GM23248 (cell line): ENCODE results near the gene JOSD2. TPM values are rescaled to one million over a fixed set of nuclear protein-coding genes. Genes with fewer than 3 reads are reported as not detected.

ENCODE experiments used
- DNase-seq: peaks from one replicate; pipeline ENCODE4 v3.0.0-alpha.2; 2015
- H2AFZ ChIP-seq: fragments of 200-600 bp; sonication (generic); 2 replicates; pipeline ENCODE4 v1.6.1; 2016; ENCODE audit warnings: antibody characterized with exemption
- H3F3A ChIP-seq: fragments of 200-600 bp; sonication (generic); 2 replicates; pipeline ENCODE4 v1.6.1; 2016; ENCODE audit warnings: mild to moderate bottlenecking, antibody characterized with exemption, mixed run types; ENCODE audit not compliant: insufficient read depth
- H3K27ac ChIP-seq: fragments of 200-600 bp; sonication (generic); 2 replicates; pipeline ENCODE4 v1.5.1; 2016; ENCODE audit warnings: mild to moderate bottlenecking
- H3K27me3 ChIP-seq: fragments of 200-600 bp; sonication (generic); replicated peaks from 2 replicates; pipeline ENCODE4 v1.6.1; 2016; ENCODE audit warnings: mild to moderate bottlenecking; ENCODE audit not compliant: insufficient read depth
- H3K36me3 ChIP-seq: fragments of 200-600 bp; sonication (generic); 2 replicates; pipeline ENCODE4 v1.6.1; 2016; ENCODE audit warnings: low read depth, mild to moderate bottlenecking
- H3K4me1 ChIP-seq: fragments of 200-600 bp; sonication (generic); 2 replicates; pipeline ENCODE4 v1.6.1; 2016; ENCODE audit warnings: mild to moderate bottlenecking; ENCODE audit not compliant: insufficient read depth
- H3K4me2 ChIP-seq: fragments of 200-600 bp; sonication (generic); one replicate; pipeline ENCODE4 v1.6.1; 2016; ENCODE audit warnings: mild to moderate bottlenecking; ENCODE audit not compliant: unreplicated experiment
- H3K4me3 ChIP-seq: fragments of 200-600 bp; sonication (generic); 2 replicates; pipeline ENCODE4 v1.5.1; 2016; ENCODE audit warnings: mild to moderate bottlenecking
- H3K79me2 ChIP-seq: fragments of 200-600 bp; sonication (generic); 2 replicates; pipeline ENCODE4 v1.6.1; 2016; ENCODE audit warnings: mild to moderate bottlenecking; ENCODE audit not compliant: insufficient read depth
- H3K9ac ChIP-seq: fragments of 200-600 bp; sonication (generic); 2 replicates; pipeline ENCODE4 v1.6.1; 2016; ENCODE audit warnings: mild to moderate bottlenecking
- H3K9me2 ChIP-seq: fragments of 200-600 bp; sonication (generic); 2 replicates; pipeline ENCODE4 v1.6.1; 2016; ENCODE audit warnings: mixed run types, mild to moderate bottlenecking, moderate library complexity; ENCODE audit not compliant: insufficient read depth
- H3K9me3 ChIP-seq: fragments of 200-600 bp; sonication (generic); one replicate; pipeline ENCODE4 v1.6.1; 2017; ENCODE audit warnings: low read depth
- H4K20me1 ChIP-seq: fragments of 200-600 bp; sonication (generic); 2 replicates; pipeline ENCODE4 v1.6.0; 2016; ENCODE audit not compliant: insufficient read depth
- EZH2 ChIP-seq: fragments of 200-600 bp; sonication (generic); IDR thresholded peaks from 2 replicates; pipeline ENCODE4 v1.6.1; 2018; ENCODE audit warnings: antibody characterized with exemption, mild to moderate bottlenecking; ENCODE audit not compliant: insufficient read depth, poor library complexity, severe bottlenecking
- EZH2phosphoT487 ChIP-seq: fragments of 200-600 bp; sonication (generic); IDR thresholded peaks from 2 replicates; pipeline ENCODE4 v1.6.1; 2018; ENCODE audit warnings: antibody characterized with exemption, moderate library complexity, mild to moderate bottlenecking, low read depth; ENCODE audit not compliant: insufficient read depth
- WGBS, 2 experiments: methylation state at CpG; one replicate each; pipeline ENCODE4 v1.1.6; 2015 to 2017; ENCODE audit warnings: low lambda C conversion rate in 2 of 2, low coverage in 1 of 2; ENCODE audit errors: missing lambda C conversion rate in 2 of 2; 5-methylcytosine and 5-hydroxymethylcytosine counted together
- in situ Hi-C: fragments of 300-500 bp; cut with MboI; formaldehyde crosslinking; loops from 2 replicates; pipeline ENCODE4 v1.15.0; 2020
- polyA plus RNA-seq: library from polyadenylated mRNA; unstranded; fragments of >200 nt; fragmentation: Nextera tagmentation; extraction: Ambion mirVana; gene quantifications from 2 replicates; pipeline ENCODE4 v1.2.1, GENCODE V29; 2016
- total RNA-seq: library from RNA; depleted of rRNA; stranded (reverse); fragments of >200 nt; shearing (Covaris generic); gene quantifications from 2 replicates; pipeline ENCODE4 v1.2.3, GENCODE V29; 2014

Gene JOSD2
- total and polyA plus RNA-seq, 2 experiments from 2014 or later = 55.2 to 98.5 TPM

GRCh38 chr19:50516964-50517703 lies 6.1 kb upstream of the JOSD2 start:
- H3K4me1 ChIP-seq = no peaks in the 10 kb centered on the region
- H3K4me2 ChIP-seq = no peak overlapping the region
- no peak overlapping the region for H2AFZ ChIP-seq
- 72 to 90% methylated on average over 15 to 51 of the region's 53 CpGs for WGBS, 2 experiments
- H3K9me3 ChIP-seq = no peaks in the 10 kb centered on the region
- in situ Hi-C loops = no loop called here
- no peaks in the 10 kb centered on the region for H4K20me1 ChIP-seq
- no peak for TF ChIP-seq EZH2phosphoT487
- no peak for DNase-seq
- no peak overlapping the region for H3K9ac ChIP-seq
- no peak overlapping the region for H3K4me3 ChIP-seq
- H3F3A ChIP-seq = no peaks in the 10 kb centered on the region
- H3K27ac ChIP-seq = no peak overlapping the region
- H3K36me3 ChIP-seq = no peaks in the 10 kb centered on the region
- no peaks in the 10 kb centered on the region for H3K27me3 ChIP-seq
- no peaks in the 10 kb centered on the region for H3K9me2 ChIP-seq
- H3K79me2 ChIP-seq = no peaks in the 10 kb centered on the region

- no peaks in the 10 kb centered on the region for H3K4me1 ChIP-seq
- H3K27ac ChIP-seq = no peak overlapping the region
- DNase-seq = no peak
- H4K20me1 ChIP-seq = no peaks in the 10 kb centered on the region
- H3K79me2 ChIP-seq = no peaks in the 10 kb centered on the region
- H3K27me3 ChIP-seq = no peaks in the 10 kb centered on the region
- no peak overlapping the region for H3K4me3 ChIP-seq
- no peaks in the 10 kb centered on the region for H3K9me2 ChIP-seq
- H3K9me3 ChIP-seq = no peaks in the 10 kb centered on the region
- TF ChIP-seq EZH2 (no peak), EZH2phosphoT487 (no peak)
- H3K4me2 ChIP-seq = no peak overlapping the region
- WGBS, 2 experiments = 57% methylated on average over 6 to 12 of the region's 12 CpGs
- no peaks in the 10 kb centered on the region for H3K36me3 ChIP-seq
- no peak overlapping the region for H2AFZ ChIP-seq
- in situ Hi-C loops = no loop called here
- no peak overlapping the region for H3K9ac ChIP-seq
- H3F3A ChIP-seq = no peaks in the 10 kb centered on the region
Observed at GRCh38 chr19:50516456-50516855, 5.5 kb upstream of the JOSD2 start.

GRCh38 chr19:50515168-50515561 lies 4.2 kb upstream of the JOSD2 start:
- no peak overlapping the region for H3K27ac ChIP-seq

GRCh38 chr19:50514346-50515167 lies 3.6 kb upstream of the JOSD2 start:
- 22 to 31% methylated on average over 24 to 38 of the region's 38 CpGs for WGBS, 2 experiments
- Histone ChIP-seq H3K4me1 (no peaks in the 10 kb centered on the region), H3K9ac (no peak overlapping the region), H3K4me2 (no peak overlapping the region), H3K36me3 (no peaks in the 10 kb centered on the region), H2AFZ (no peak overlapping the region), H3F3A (no peaks in the 10 kb centered on the region), H4K20me1 (no peaks in the 10 kb centered on the region), H3K27ac (no peak overlapping the region), H3K9me2 (no peaks in the 10 kb centered on the region), H3K79me2 (peaks cover 10% of the 10 kb centered on the region; the same call in 1 of the 2 replicates), H3K9me3 (no peaks in the 10 kb centered on the region), H3K27me3 (no peaks in the 10 kb centered on the region), H3K4me3 (no peak overlapping the region)
- in situ Hi-C loops = no loop called here
- TF ChIP-seq EZH2 (no peak), EZH2phosphoT487 (no peak)
- DNase-seq = no peak

More at GRCh38 chr19:50515168-50515561, 4.2 kb upstream of the JOSD2 start:
- no peaks in the 10 kb centered on the region for H3F3A ChIP-seq
- H4K20me1 ChIP-seq = no peaks in the 10 kb centered on the region
- no peak overlapping the region for H3K9ac ChIP-seq
- no peaks in the 10 kb centered on the region for H3K9me2 ChIP-seq
- no peaks in the 10 kb centered on the region for H3K27me3 ChIP-seq
- no peaks in the 10 kb centered on the region for H3K9me3 ChIP-seq
- in situ Hi-C loops = no loop called here
- WGBS, 2 experiments = 54 to 59% methylated on average over 5 to 11 of the region's 11 CpGs
- H3K4me3 ChIP-seq = no peak overlapping the region
- no peaks in the 10 kb centered on the region for H3K4me1 ChIP-seq
- no peaks in the 10 kb centered on the region for H3K36me3 ChIP-seq
- H3K4me2 ChIP-seq = no peak overlapping the region
- no peak for DNase-seq
- H3K79me2 ChIP-seq = peaks cover 7% of the 10 kb centered on the region; the same call in 1 of the 2 replicates
- no peak overlapping the region for H2AFZ ChIP-seq
- no peak for TF ChIP-seq EZH2
- TF ChIP-seq EZH2phosphoT487 = no peak
